Muscle of leg (tissue), 11 donors: ENCODE measurements around the gene RAMP1. TPM values are rescaled to one million over a fixed set of nuclear protein-coding genes. Genes with fewer than 3 reads are reported as not detected.
"Not testable (repeated sequence)": the region's sequence is repeated elsewhere in the genome, so short reads cannot be mapped to it uniquely, and the experiment has no call there.

ENCODE experiments used
- DNase-seq: peaks from one replicate; pipeline ENCODE4 v3.0.0; 2013
- H3K27ac ChIP-seq: one replicate; pipeline ENCODE4 v1.5.1; 2013; ENCODE audit warnings: mild to moderate bottlenecking, low read length, control low read depth
- H3K27me3 ChIP-seq: one replicate; pipeline ENCODE4 v1.6.1; 2013; ENCODE audit warnings: low read length; ENCODE audit not compliant: control insufficient read depth, insufficient read depth
- H3K36me3 ChIP-seq: one replicate; pipeline ENCODE4 v1.6.1; 2013; ENCODE audit warnings: low read length; ENCODE audit not compliant: control insufficient read depth, insufficient read depth
- H3K4me1 ChIP-seq: one replicate; pipeline ENCODE4 v1.6.1; 2013; ENCODE audit warnings: low read length; ENCODE audit not compliant: control insufficient read depth, insufficient read depth
- H3K4me3 ChIP-seq: one replicate; pipeline ENCODE4 v1.5.1; 2013; ENCODE audit warnings: low read length, control low read depth
- H3K9me3 ChIP-seq: replicated peaks from 2 replicates; pipeline ENCODE4 v1.6.1; 2013; ENCODE audit warnings: low read depth, low read length; ENCODE audit not compliant: control insufficient read depth
- WGBS: methylation state at CpG from one replicate; pipeline ENCODE4 v1.1.5; 2013; ENCODE audit warnings: missing lambda C conversion rate; ENCODE audit not compliant: insufficient coverage; 5-methylcytosine and 5-hydroxymethylcytosine counted together
- polyA plus RNA-seq, 8 donors: library from polyadenylated mRNA; unstranded; fragments of 120-200 nt; gene quantifications; one replicate each; pipeline versions ENCODE4 v1.2.1 to v1.2.3, GENCODE V29; 2013; ENCODE audit warnings: inconsistent platforms in 1 of 8, low replicate concordance in 1 of 8; ENCODE audit not compliant: insufficient read length in 8 of 8, insufficient read depth in 1 of 8
- total RNA-seq: library from RNA; stranded (reverse); fragments of 120-200 nt; gene quantifications from one replicate; pipeline ENCODE4 v1.2.4, GENCODE V29; 2013

The RAMP1 gene
- total and polyA plus RNA-seq, 9 donors = 25.7 to 62.6 (median 41.9) TPM

DNA sequence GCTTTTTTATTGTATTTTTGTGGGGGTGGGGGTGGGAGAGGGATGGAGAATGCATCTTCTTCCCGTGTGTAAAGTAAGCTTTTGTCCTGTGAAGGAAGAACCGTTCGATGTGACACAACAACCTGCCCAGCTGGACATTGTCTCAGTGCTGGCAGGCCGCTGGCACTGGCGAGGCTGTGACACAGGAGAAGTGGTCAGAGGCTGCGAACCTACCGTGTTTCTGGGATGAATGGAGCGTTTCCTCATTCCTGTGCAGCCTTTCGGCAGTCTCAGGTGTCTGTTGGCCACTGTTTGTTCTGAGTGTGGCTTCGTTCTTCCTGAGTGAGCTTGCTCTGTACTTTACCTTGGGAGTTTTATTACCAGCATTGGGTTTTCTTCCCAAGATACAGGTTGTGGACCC lies 8.0 kb downstream of the RAMP1 start:
- DNase-seq = no peak
- peaks cover 2% of the 10 kb centered on the region for H3K4me1 ChIP-seq
- H3K9me3 ChIP-seq = no peaks in the 10 kb centered on the region
- no peak overlapping the region for H3K4me3 ChIP-seq
- H3K36me3 ChIP-seq = no peaks in the 10 kb centered on the region
- peaks cover 5% of the 10 kb centered on the region for H3K27me3 ChIP-seq
- no peak overlapping the region for H3K27ac ChIP-seq
- 88% methylated on average over 10 of the region's 10 CpGs for WGBS

DNA sequence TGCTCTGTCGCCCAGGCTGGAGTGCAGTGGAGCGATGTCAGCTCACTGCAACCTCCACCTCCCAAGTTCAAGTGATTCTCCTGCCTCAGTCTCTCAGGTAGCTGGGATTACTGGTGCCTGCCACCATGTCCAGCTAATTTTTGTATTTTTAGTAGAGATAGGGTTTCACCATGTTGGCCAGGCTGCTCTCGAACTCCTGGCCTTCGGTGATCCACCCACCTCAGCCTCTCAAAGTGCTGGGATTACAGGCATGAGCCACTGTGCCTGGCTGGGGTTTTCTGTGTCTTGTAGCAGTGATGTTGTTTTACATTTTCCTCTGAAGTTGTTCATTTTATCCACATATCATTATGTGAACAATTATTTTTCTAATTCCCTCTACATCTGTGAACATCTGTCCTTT lies 8.7 kb downstream of the RAMP1 start:
- H3K27me3 ChIP-seq, H3K27ac ChIP-seq, DNase-seq, H3K4me1 ChIP-seq, H3K36me3 ChIP-seq, H3K9me3 ChIP-seq, H3K4me3 ChIP-seq: not testable (repeated sequence)
- no CpG with 5 or more reads among the region's 4 CpGs for WGBS

DNA sequence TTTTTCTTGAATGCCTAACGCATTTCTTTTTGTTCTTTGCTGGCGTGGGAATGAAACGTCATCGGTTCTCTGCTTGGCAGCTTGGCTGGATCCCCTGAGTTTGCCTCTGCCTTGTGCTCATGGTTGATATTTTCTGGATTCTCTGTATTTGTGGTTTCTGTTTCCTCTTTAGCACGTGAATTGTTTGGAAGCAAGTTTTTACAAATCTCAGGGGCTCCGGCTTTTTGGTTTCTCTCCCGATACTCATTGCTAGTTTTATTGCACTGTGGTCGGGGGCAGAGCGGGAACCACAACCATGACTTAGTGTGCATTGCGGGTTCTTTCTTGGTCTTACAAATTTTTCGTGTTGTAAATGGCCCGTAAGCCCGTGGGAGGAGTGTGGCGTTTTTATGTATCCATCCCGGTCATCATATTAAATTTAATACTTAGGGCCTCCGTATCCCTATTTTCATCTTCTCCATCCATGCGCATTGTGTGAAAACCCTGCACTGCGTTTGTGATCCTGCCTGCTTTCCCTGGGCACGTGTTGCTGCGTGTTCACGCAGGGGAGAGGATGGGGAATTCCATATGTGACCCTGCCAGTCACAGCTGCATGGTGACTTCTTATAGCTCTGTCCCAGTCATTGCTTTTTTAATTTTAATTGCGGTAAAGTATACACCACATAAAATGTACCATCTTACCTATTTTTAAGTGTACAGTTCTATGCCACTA lies 9.4 kb downstream of the RAMP1 start:
- H3K27me3 ChIP-seq = peaks cover 2% of the 10 kb centered on the region
- no peaks in the 10 kb centered on the region for H3K36me3 ChIP-seq
- peak; percentile 69 for DNase-seq
- peaks cover 12% of the 10 kb centered on the region for H3K4me1 ChIP-seq
- 24% methylated on average over 5 of the region's 22 CpGs for WGBS
- H3K27ac ChIP-seq = no peak overlapping the region
- no peaks in the 10 kb centered on the region for H3K9me3 ChIP-seq
- H3K4me3 ChIP-seq = no peak overlapping the region

DNA sequence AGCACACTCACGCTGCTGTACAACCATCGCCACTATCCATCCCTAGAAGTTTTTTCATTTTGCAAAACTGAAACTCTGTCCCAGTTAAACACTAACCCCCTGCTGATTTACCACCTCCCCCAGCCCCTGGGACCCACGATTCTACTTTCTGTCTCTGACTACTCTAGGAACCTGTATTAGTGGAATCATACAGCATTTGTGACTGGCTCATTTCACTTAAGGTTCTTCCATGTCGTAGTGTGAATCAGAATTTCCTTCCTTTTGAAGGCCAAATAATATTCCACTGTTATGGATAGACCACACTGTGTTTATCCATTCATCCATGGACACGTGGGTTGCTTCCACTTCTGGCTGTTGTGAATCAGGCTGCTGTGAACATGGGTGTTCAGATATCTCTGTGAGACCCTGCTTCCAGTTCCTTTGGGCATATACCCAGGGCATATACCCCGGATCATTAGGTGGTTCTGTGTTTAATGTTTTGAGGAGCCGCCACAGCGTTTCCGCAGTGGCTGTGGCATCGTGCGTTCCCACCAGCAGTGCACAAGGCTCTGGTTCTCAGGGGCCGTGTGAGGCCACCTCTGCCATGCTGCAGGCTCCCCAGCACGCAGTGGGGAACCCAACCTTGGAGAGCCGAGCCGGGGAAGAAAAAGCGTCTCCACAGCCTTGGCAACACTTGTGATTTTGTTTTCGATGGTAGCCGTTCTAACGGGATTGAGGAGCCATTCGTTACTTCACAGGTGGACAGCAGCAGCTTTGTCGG lies 10.1 kb downstream of the RAMP1 start:
- Histone ChIP-seq H3K4me3 (no peak overlapping the region), H3K9me3 (no peaks in the 10 kb centered on the region), H3K27me3 (peaks cover 2% of the 10 kb centered on the region), H3K36me3 (no peaks in the 10 kb centered on the region), H3K4me1 (peaks cover 16% of the 10 kb centered on the region), H3K27ac (no peak overlapping the region)
- 95% methylated on average over 19 of the region's 21 CpGs for WGBS
- DNase-seq = no peak

DNA sequence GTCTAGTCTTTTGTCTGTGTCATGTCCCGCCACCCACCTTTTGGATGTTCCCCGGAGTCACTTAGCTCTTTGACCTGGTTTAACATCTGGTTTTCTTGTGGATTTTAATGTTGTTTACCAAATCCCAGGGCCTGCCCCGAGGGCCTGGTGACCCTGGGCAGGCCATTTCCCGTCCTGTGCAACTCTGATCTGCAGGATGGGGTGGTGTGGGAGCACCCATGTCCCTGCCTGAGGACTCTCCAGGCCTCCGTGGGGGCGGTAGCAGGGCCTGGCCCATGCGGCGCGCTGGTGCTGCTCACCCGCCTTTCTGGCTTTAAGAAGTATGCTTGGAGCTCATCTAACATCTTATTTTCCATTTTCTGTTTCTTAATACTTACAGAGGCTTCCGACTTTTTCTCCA lies 10.7 kb downstream of the RAMP1 start:
- peaks cover 2% of the 10 kb centered on the region for H3K27me3 ChIP-seq
- no peak overlapping the region for H3K4me3 ChIP-seq
- H3K36me3 ChIP-seq = no peaks in the 10 kb centered on the region
- no peaks in the 10 kb centered on the region for H3K9me3 ChIP-seq
- no peak overlapping the region for H3K27ac ChIP-seq
- peaks cover 16% of the 10 kb centered on the region for H3K4me1 ChIP-seq
- DNase-seq = no peak
- WGBS = 66% methylated on average over 6 of the region's 11 CpGs

DNA sequence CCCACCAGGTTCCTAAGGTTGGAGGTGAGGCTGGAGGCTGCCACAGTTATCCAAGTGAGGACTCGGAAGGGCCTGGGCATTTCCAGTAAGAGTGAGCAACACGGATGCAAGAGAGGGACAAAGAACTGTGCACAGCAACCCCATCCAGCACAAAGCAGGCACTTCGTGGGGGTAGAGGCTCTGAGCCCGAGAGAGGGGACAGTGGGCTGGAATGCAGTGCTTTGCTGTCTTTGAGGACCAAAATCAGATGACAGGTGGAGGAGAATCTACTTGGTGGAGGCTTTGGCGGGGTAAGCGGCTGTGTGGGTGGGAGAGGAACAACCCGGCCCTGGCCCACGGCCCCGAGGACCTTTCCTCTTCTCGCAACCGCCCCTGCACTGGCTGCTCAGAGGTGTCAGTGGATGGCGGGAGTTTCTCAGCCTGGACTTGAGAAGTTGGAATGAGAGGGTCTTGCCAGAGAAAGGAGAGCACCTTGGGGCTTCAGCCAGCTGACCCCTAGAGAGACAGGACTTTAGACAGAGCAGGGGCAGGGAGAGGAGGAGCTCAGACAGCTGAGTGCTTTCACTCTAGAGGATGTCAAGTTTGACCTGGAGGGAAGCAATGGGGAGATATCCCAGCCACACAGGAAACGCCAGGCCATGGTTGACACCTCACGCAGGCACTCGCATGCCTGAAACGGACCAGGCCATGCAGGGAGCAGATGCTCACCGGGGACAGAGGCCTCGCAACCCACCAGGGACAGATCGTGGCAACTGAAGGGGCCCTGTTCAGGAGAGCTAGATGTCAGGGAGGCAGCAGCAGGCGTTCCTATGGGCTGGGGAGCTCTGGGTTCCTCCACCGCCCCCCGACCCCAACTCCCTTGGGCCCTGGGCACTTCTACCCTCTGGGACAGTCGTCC lies 11.6 kb downstream of the RAMP1 start:
- WGBS = 74% methylated on average over 15 of the region's 23 CpGs
- peaks cover 16% of the 10 kb centered on the region for H3K4me1 ChIP-seq
- H3K27me3 ChIP-seq = peaks cover 2% of the 10 kb centered on the region
- no peaks in the 10 kb centered on the region for H3K9me3 ChIP-seq
- H3K4me3 ChIP-seq = no peak overlapping the region
- no peaks in the 10 kb centered on the region for H3K36me3 ChIP-seq
- no peak for DNase-seq
- no peak overlapping the region for H3K27ac ChIP-seq

DNA sequence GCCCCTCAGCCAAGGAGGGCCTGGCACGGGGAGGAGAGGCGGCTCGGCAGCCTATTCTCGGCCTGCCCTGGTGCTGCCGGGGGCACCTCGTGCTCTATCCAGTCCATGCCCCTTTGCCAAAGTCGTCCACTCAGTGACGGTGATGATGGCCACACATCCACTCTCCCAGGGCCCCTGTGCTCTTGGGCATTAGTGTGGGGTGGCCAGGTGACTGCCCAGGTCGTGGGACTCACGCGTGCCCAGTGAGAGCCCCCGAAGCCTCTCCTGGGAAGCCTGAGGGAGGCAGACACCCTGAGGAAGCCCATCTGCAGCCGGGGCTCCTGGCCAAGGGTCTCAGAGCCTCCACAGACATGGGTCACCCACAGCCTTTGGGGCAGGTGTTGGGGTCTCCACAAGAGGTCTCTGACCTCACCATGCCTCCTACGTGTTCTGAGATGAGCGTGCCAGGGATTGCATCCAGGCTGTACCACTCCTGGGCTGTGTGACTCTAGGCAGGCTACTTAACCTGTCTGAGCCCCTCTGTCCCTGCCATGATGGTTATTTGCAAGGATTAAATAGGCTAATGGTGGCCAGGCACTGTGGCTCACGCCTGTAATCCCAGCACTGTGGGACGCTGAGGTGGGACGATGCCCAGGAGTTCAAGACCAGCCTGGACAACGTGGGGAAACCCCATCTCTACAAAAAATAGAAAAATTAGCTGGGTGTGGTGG lies 12.9 kb downstream of the RAMP1 start:
- Histone ChIP-seq H3K4me1 (peaks cover 16% of the 10 kb centered on the region), H3K4me3 (no peak overlapping the region), H3K27ac (no peak overlapping the region), H3K27me3 (peaks cover 2% of the 10 kb centered on the region), H3K9me3 (no peaks in the 10 kb centered on the region), H3K36me3 (no peaks in the 10 kb centered on the region)
- DNase-seq = no peak
- 91% methylated on average over 6 of the region's 19 CpGs for WGBS

DNA sequence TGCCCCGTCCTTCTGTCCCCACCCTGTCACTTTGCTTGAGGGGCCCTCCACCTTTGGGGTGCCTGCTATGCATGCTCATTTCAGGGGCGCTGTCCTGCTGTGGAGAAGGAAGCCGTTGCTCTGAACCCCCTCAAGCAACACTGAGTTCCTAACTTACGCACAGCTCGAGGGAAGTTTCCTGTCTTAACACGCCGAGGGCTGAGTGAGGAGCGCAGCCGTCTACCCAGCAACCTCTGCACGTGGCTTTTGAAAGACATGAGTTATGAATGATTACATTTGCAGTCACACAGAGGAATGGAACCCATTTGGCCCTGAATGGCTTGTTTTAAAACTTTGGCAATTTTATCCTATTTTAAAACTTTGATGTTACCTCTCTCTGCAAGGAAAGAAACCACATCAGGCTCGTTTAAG lies 14.0 kb downstream of the RAMP1 start:
- Histone ChIP-seq H3K4me3 (no peak overlapping the region), H3K27me3 (no peaks in the 10 kb centered on the region), H3K9me3 (no peaks in the 10 kb centered on the region), H3K27ac (no peak overlapping the region), H3K36me3 (no peaks in the 10 kb centered on the region), H3K4me1 (peaks cover 16% of the 10 kb centered on the region)
- peak; percentile 83 for DNase-seq
- 31% methylated on average over 4 of the region's 11 CpGs for WGBS

DNA sequence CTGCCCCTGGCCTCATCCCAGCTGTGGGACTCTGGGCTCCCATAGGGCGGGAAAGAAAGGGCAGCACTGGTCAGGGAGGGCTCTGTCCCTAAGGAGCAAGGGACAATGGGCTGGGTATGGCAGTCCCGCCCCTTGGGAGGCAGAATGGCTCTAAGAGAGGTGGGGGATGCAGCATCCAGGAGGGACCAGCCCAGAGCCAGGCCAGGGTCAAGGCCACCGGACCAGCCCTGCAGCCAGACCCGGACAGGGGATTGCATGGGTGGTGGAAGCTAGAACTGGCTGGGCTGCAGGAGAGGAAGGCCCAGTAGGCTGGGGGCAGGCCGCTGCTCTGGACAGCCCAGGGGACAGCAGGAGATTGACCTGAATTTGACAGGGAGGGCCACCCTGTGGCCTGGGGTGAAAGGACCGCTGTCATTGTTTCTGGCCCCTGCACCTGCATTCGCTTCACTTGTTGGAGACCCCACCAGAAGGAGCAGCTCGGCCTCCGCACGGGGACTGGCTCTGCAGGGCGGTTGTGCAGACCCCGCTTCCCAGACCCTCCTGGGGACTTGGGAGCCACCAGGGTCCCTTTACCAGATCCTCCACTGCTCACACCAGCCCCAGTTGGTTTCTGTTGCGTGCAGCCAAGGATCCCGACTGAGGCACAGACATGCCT lies 14.6 kb downstream of the RAMP1 start:
- no peaks in the 10 kb centered on the region for H3K36me3 ChIP-seq
- no peak for DNase-seq
- no peak overlapping the region for H3K27ac ChIP-seq
- H3K9me3 ChIP-seq = no peaks in the 10 kb centered on the region
- peaks cover 16% of the 10 kb centered on the region for H3K4me1 ChIP-seq
- 74% methylated on average over 14 of the region's 14 CpGs for WGBS
- H3K27me3 ChIP-seq = no peaks in the 10 kb centered on the region
- H3K4me3 ChIP-seq = no peak overlapping the region
